Upper lobe of left lung (tissue), 6 donors: ENCODE measurements around the gene CARMIL3. TPM values are rescaled to one million over a fixed set of nuclear protein-coding genes. Genes with fewer than 3 reads are reported as not detected.

ENCODE experiments used
- ATAC-seq, 2 donors: fragments of 200-7000 bp; cut with Tn5 transposase; one replicate each; pipeline ENCODE4 v1.9.1; 2022; ENCODE audit warnings: mild to moderate bottlenecking in 2 of 2, moderate library complexity in 2 of 2; ENCODE audit not compliant: low FRiP score in 2 of 2
- DNase-seq, 2 donors: peaks; one replicate each; pipeline ENCODE4 v3.0.0-alpha.2; 2019 to 2020
- H3K27ac ChIP-seq, 4 donors: fragments of 200-600 bp; sonication (generic); one replicate each; pipeline ENCODE4 v1.5.1; 2016 to 2019
- H3K27me3 ChIP-seq, 4 donors: fragments of 200-600 bp; sonication (generic); one replicate each; pipeline ENCODE4 v1.5.1; 2017 to 2019
- H3K36me3 ChIP-seq, 4 donors: fragments of 200-600 bp; sonication (generic); one replicate each; pipeline ENCODE4 v1.5.1; 2016 to 2019
- H3K4me1 ChIP-seq, 4 donors: fragments of 200-600 bp; sonication (generic); one replicate each; pipeline ENCODE4 v1.5.1; 2018 to 2019
- H3K4me3 ChIP-seq, 4 donors: fragments of 200-600 bp; sonication (generic); one replicate each; pipeline ENCODE4 v1.5.1; 2017 to 2019; ENCODE audit warnings: mild to moderate bottlenecking in 2 of 4, moderate library complexity in 1 of 4
- H3K9me3 ChIP-seq, 4 donors: fragments of 200-600 bp; sonication (generic); one replicate each; pipeline ENCODE4 v1.5.1; 2018 to 2019
- CTCF ChIP-seq, 6 experiments: fragments of 450-650 bp in 4 of 6; fragments of 200-600 bp in 2 of 6; sonication (generic) in 2 of 6; IDR thresholded peaks; one replicate each; pipeline ENCODE4 v1.5.1; 2016 to 2019; ENCODE audit warnings: antibody characterized with exemption in 6 of 6
- EP300 ChIP-seq, 4 donors: sonication (generic); formaldehyde crosslinking; IDR thresholded peaks; one replicate each; pipeline ENCODE4 v1.5.1; 2017; ENCODE audit warnings: antibody characterized with exemption in 4 of 4, control low read depth in 2 of 4
- POLR2A ChIP-seq, 4 donors: fragments of 450-650 bp; IDR thresholded peaks; one replicate each; pipeline ENCODE4 v1.5.1; 2016 to 2017; ENCODE audit warnings: antibody characterized with exemption in 4 of 4, mild to moderate bottlenecking in 2 of 4
- POLR2AphosphoS5 ChIP-seq, 2 donors: sonication (generic); formaldehyde crosslinking; IDR thresholded peaks; one replicate each; pipeline ENCODE4 v1.5.1; 2017; ENCODE audit warnings: antibody characterized with exemption in 2 of 2
- WGBS, 2 donors: methylation state at CpG; one replicate each; pipeline ENCODE4 v1.1.5; 2017 to 2018; 5-methylcytosine and 5-hydroxymethylcytosine counted together
- total RNA-seq, 6 donors: library from RNA; depleted of rRNA in 4 of 6; stranded (reverse); fragments of >200 nt in 4 of 6; gene quantifications; one replicate each; pipeline versions ENCODE4 v1.1.0 to v1.2.1, GENCODE V29; 2016 to 2021
- donor health status: DM: no; HTN: no; CAD: no; lungs with moderate emphysema.
- donor health status: DM: no; HTN: yes; CAD: no; lungs with severe emphysema.

Gene CARMIL3
- total RNA-seq, 6 donors from 2014 or later: 0.39 to 15.7 (median 1.2) TPM

- Histone ChIP-seq H3K27me3 (no peaks in the 10 kb centered on the region), H3K9me3 (no peaks in the 10 kb centered on the region), H3K4me1 (peaks cover 8 to 47% (median 27%) of the 10 kb centered on the region in 4 donors), H3K36me3 (peaks cover 3 to 40% (median 31%) of the 10 kb centered on the region in 4 donors), H3K4me3 (no peak overlapping the region), H3K27ac (no peak overlapping the region)
- ATAC-seq (no peak), DNase-seq (no peak)
- TF ChIP-seq POLR2AphosphoS5 (IDR thresholded peaks at IDR 0.05) (no peak), POLR2A (IDR thresholded peaks at IDR 0.05) (no peak), EP300 (IDR thresholded peaks at IDR 0.05) (no peak), CTCF (IDR thresholded peaks at IDR 0.05) (no peak)
- WGBS, 2 donors: 94 to 96% methylated on average over 7 to 8 of the region's 8 CpGs
Measured at GRCh38 chr14:24096545-24097181, 44.9 kb downstream of the CARMIL3 start.

GRCh38 chr14:24098229-24098926, 46.6 kb downstream of the CARMIL3 start:
- DNase-seq (no peak), ATAC-seq (no peak)
- Histone ChIP-seq H3K4me1 (peaks cover 7 to 32% (median 17%) of the 10 kb centered on the region in 4 donors), H3K9me3 (no peaks in the 10 kb centered on the region), H3K36me3 (peaks cover 3 to 48% (median 36%) of the 10 kb centered on the region in 4 donors), H3K4me3 (no peak overlapping the region), H3K27me3 (no peaks in the 10 kb centered on the region), H3K27ac (no peak overlapping the region)
- 92 to 96% methylated on average over 4 to 16 of the region's 16 CpGs for WGBS, 2 donors
- TF ChIP-seq POLR2AphosphoS5 (IDR thresholded peaks at IDR 0.05): no peak
- TF ChIP-seq EP300 (IDR thresholded peaks at IDR 0.05): no peak
- TF ChIP-seq POLR2A (IDR thresholded peaks at IDR 0.05): no peak
- no peak for TF ChIP-seq CTCF (IDR thresholded peaks at IDR 0.05)

- 90 to 94% methylated on average over 5 to 6 of the region's 17 CpGs for WGBS, 2 donors
Measured at GRCh38 chr14:24098927-24099813, 47.4 kb downstream of the CARMIL3 start.

More at GRCh38 chr14:24098927-24099813, 47.4 kb downstream of the CARMIL3 start:
- TF ChIP-seq CTCF (IDR thresholded peaks at IDR 0.05) (no peak), POLR2AphosphoS5 (IDR thresholded peaks at IDR 0.05) (no peak), EP300 (IDR thresholded peaks at IDR 0.05) (no peak), POLR2A (IDR thresholded peaks at IDR 0.05) (no peak)
- peaks cover 3 to 56% (median 41%) of the 10 kb centered on the region in 4 donors for H3K36me3 ChIP-seq
- H3K4me3 ChIP-seq: no peak overlapping the region
- H3K27ac ChIP-seq: no peak overlapping the region
- ATAC-seq: no peak
- H3K9me3 ChIP-seq: no peaks in the 10 kb centered on the region
- DNase-seq: peak in 1 of 2 donors; percentile 78
- no peaks in the 10 kb centered on the region for H3K27me3 ChIP-seq
- H3K4me1 ChIP-seq: peaks cover 4 to 27% (median 12%) of the 10 kb centered on the region in 4 donors
